Neural cell (in vitro differentiated cells): Measurements from ENCODE around the gene OTULIN. TPM values are rescaled to one million over a fixed set of nuclear protein-coding genes. Genes with fewer than 3 reads are reported as not detected.

Experiments used
- H2AFZ ChIP-seq: fragments of 200-600, 300-800 bp; sonication (generic), shearing (Covaris generic); 2 replicates; pipeline ENCODE4 v1.6.0; 2014; ENCODE audit warnings: low read depth, mild to moderate bottlenecking, antibody characterized with exemption, low read length, moderate library complexity
- H3F3A ChIP-seq: fragments of 200-600 bp; shearing (Covaris generic); 2 replicates; pipeline ENCODE4 v1.6.1; 2016; ENCODE audit warnings: mild to moderate bottlenecking, moderate library complexity, mixed read lengths, antibody characterized with exemption, low read length; ENCODE audit not compliant: insufficient read depth, poor library complexity, severe bottlenecking
- H3K27ac ChIP-seq: fragments of 200-600, 300-800 bp; sonication (generic), shearing (Covaris generic); 2 replicates; pipeline ENCODE4 v1.5.1; 2014; ENCODE audit warnings: mild to moderate bottlenecking, low read length, moderate library complexity
- H3K27me3 ChIP-seq: fragments of 300-800, 200-600 bp; sonication (generic), shearing (Covaris generic); 2 replicates; pipeline ENCODE4 v1.6.0; 2014; ENCODE audit warnings: mild to moderate bottlenecking, low read depth, low read length, moderate library complexity; ENCODE audit not compliant: insufficient read depth
- H3K36me3 ChIP-seq: fragments of 300-800, 200-600 bp; sonication (generic), shearing (Covaris generic); 2 replicates; pipeline ENCODE4 v1.5.1; 2014; ENCODE audit warnings: mild to moderate bottlenecking, antibody characterized with exemption, low read length, moderate library complexity; ENCODE audit not compliant: insufficient read depth
- H3K4me2 ChIP-seq: fragments of 300-800, 200-600 bp; sonication (generic), shearing (Covaris generic); 2 replicates; pipeline ENCODE4 v1.6.0; 2014; ENCODE audit warnings: mild to moderate bottlenecking, low read length
- H3K4me3 ChIP-seq: fragments of 300-800, 200-600 bp; sonication (generic), shearing (Covaris generic); 2 replicates; pipeline ENCODE4 v1.5.1; 2014; ENCODE audit warnings: mild to moderate bottlenecking, low read length, moderate library complexity
- H3K79me2 ChIP-seq: fragments of 200-600 bp; shearing (Covaris generic); replicated peaks from 2 replicates; pipeline ENCODE4 v1.6.0; 2014; ENCODE audit warnings: mild to moderate bottlenecking, low read length, moderate library complexity; ENCODE audit not compliant: insufficient read depth
- H3K9ac ChIP-seq: fragments of 300-800, 200-600 bp; sonication (generic), shearing (Covaris generic); 2 replicates; pipeline ENCODE4 v1.6.1; 2016; ENCODE audit warnings: mild to moderate bottlenecking, low read length, mixed read lengths
- H3K9me2 ChIP-seq: fragments of 200-600 bp; shearing (Covaris generic); 2 replicates; pipeline ENCODE4 v1.6.1; 2016; ENCODE audit warnings: mild to moderate bottlenecking, low read length, mixed read lengths; ENCODE audit not compliant: insufficient read depth
- H3K9me3 ChIP-seq: fragments of 200-600, 300-800 bp; sonication (generic), shearing (Covaris generic); 2 replicates; pipeline ENCODE4 v1.6.1; 2016; ENCODE audit warnings: mild to moderate bottlenecking, mixed run types, low read length, moderate library complexity, mixed read lengths
- H4K20me1 ChIP-seq: fragments of 200-600 bp; shearing (Covaris generic); 2 replicates; pipeline ENCODE4 v1.6.1; 2016; ENCODE audit warnings: mild to moderate bottlenecking, mixed run types; ENCODE audit not compliant: insufficient read depth
- CTCF ChIP-seq: fragments of 450-650 bp; IDR thresholded peaks from 2 replicates; pipeline ENCODE4 v1.5.1; 2014; ENCODE audit warnings: antibody characterized with exemption, mild to moderate bottlenecking, moderate library complexity; ENCODE audit not compliant: poor library complexity, severe bottlenecking
- EP300 ChIP-seq: fragments of 450-650 bp; conservative IDR thresholded peaks from 2 replicates; pipeline ENCODE4 v1.6.1; 2014; ENCODE audit warnings: antibody characterized with exemption, mild to moderate bottlenecking, moderate library complexity; ENCODE audit not compliant: poor library complexity, severe bottlenecking
- EZH2 ChIP-seq: fragments of 200-600, 300-800 bp; shearing (Covaris generic), sonication (generic); IDR thresholded peaks from 2 replicates; pipeline ENCODE4 v1.6.1; 2014; ENCODE audit warnings: antibody characterized with exemption, low read length, borderline replicate concordance, mild to moderate bottlenecking; ENCODE audit not compliant: insufficient read depth, poor library complexity, severe bottlenecking
- MXI1 ChIP-seq: fragments of 450-650 bp; conservative IDR thresholded peaks from 2 replicates; pipeline ENCODE4 v1.6.1; 2014; ENCODE audit warnings: antibody characterized with exemption, mild to moderate bottlenecking; ENCODE audit not compliant: poor library complexity, severe bottlenecking
- POLR2AphosphoS5 ChIP-seq: IDR thresholded peaks from 2 replicates; pipeline ENCODE4 v1.6.1; 2012
- RAD21 ChIP-seq: fragments of 450-650 bp; conservative IDR thresholded peaks from 2 replicates; pipeline ENCODE4 v1.6.1; 2014; ENCODE audit warnings: antibody characterized with exemption, mild to moderate bottlenecking, moderate library complexity
- REST ChIP-seq: IDR thresholded peaks from 2 replicates; pipeline ENCODE4 v1.6.1; 2012; ENCODE audit warnings: borderline replicate concordance
- SMC3 ChIP-seq: fragments of 450-650 bp; conservative IDR thresholded peaks from 2 replicates; pipeline ENCODE4 v1.6.1; 2014; ENCODE audit warnings: antibody characterized with exemption, mild to moderate bottlenecking, moderate library complexity; ENCODE audit not compliant: poor library complexity
- TAF1 ChIP-seq: IDR thresholded peaks from 2 replicates; pipeline ENCODE4 v1.6.1; 2012; ENCODE audit warnings: low read depth
- polyA plus RNA-seq: library from polyadenylated mRNA; depleted of rRNA; stranded (reverse); fragments of >200 nt; gene quantifications from 2 replicates; pipeline ENCODE4 v1.2.3, GENCODE V29; 2014

The OTULIN gene
- polyA plus RNA-seq, 1 donor from 2014 or later, result 19.9 TPM

GRCh38 chr5:14724633-14725032 is 60.1 kb downstream of the OTULIN start:
- H3K4me2 ChIP-seq, result no peak overlapping the region
- no peak overlapping the region for H2AFZ ChIP-seq
- no peaks in the 10 kb centered on the region for H3K79me2 ChIP-seq
- no peak overlapping the region for H3K9ac ChIP-seq
- TF ChIP-seq POLR2AphosphoS5, result no peak
- TF ChIP-seq CTCF, result no peak
- no peak for TF ChIP-seq RAD21
- TF ChIP-seq REST, result no peak
- TF ChIP-seq EP300, result no peak
- H3K27me3 ChIP-seq, result no peaks in the 10 kb centered on the region
- no peak overlapping the region for H3K27ac ChIP-seq
- no peaks in the 10 kb centered on the region for H4K20me1 ChIP-seq
- H3K9me3 ChIP-seq, result no peaks in the 10 kb centered on the region
- H3F3A ChIP-seq, result no peaks in the 10 kb centered on the region
- H3K4me3 ChIP-seq, result no peak overlapping the region
- no peaks in the 10 kb centered on the region for H3K36me3 ChIP-seq
- no peaks in the 10 kb centered on the region for H3K9me2 ChIP-seq

- Histone ChIP-seq H3K9me3 (no peaks in the 10 kb centered on the region), H3K4me2 (no peak overlapping the region), H3K9me2 (no peaks in the 10 kb centered on the region), H3K9ac (no peak overlapping the region), H3K79me2 (no peaks in the 10 kb centered on the region), H3F3A (no peaks in the 10 kb centered on the region), H3K4me3 (no peak overlapping the region), H3K27me3 (no peaks in the 10 kb centered on the region), H3K27ac (no peak overlapping the region), H3K36me3 (no peaks in the 10 kb centered on the region), H4K20me1 (no peaks in the 10 kb centered on the region), H2AFZ (no peak overlapping the region)
- no peak for TF ChIP-seq POLR2AphosphoS5
- no peak for TF ChIP-seq REST
- TF ChIP-seq SMC3, result no peak
- TF ChIP-seq TAF1, result no peak
- no peak for TF ChIP-seq MXI1
- TF ChIP-seq EZH2, result no peak
- TF ChIP-seq EP300, result no peak
- no peak for TF ChIP-seq RAD21
- TF ChIP-seq CTCF, result no peak
Observed at GRCh38 chr5:14726066-14726838, 61.7 kb downstream of the OTULIN start.
